Fibroblast of villous mesenchyme (primary cell): ENCODE measurements around the gene ANXA6. TPM values are rescaled to one million over a fixed set of nuclear protein-coding genes. Genes with fewer than 3 reads are reported as not detected.

Experiments used
- DNase-seq: peaks from one replicate; pipeline ENCODE4 v3.0.0-alpha.2; 2010; ENCODE audit warnings: low read depth
- H3K4me3 ChIP-seq: 2 replicates; pipeline ENCODE4 v1.5.1; 2011; ENCODE audit warnings: low read depth, mild to moderate bottlenecking, low read length
- total RNA-seq: library from RNA; depleted of rRNA; stranded (reverse); fragments of >200 nt; gene quantifications from 2 replicates; pipeline ENCODE4 v1.2.3, GENCODE V29; 2012
- TF ChIP-seq, protein P1 (sequence below): IDR thresholded peaks from 2 replicates; pipeline ENCODE4 v1.5.1; 2012; ENCODE audit warnings: low read depth, mild to moderate bottlenecking, low read length; ENCODE audit not compliant: insufficient read depth

The ANXA6 gene
- total RNA-seq: 501 and 537 TPM in 2 replicates

DNA sequence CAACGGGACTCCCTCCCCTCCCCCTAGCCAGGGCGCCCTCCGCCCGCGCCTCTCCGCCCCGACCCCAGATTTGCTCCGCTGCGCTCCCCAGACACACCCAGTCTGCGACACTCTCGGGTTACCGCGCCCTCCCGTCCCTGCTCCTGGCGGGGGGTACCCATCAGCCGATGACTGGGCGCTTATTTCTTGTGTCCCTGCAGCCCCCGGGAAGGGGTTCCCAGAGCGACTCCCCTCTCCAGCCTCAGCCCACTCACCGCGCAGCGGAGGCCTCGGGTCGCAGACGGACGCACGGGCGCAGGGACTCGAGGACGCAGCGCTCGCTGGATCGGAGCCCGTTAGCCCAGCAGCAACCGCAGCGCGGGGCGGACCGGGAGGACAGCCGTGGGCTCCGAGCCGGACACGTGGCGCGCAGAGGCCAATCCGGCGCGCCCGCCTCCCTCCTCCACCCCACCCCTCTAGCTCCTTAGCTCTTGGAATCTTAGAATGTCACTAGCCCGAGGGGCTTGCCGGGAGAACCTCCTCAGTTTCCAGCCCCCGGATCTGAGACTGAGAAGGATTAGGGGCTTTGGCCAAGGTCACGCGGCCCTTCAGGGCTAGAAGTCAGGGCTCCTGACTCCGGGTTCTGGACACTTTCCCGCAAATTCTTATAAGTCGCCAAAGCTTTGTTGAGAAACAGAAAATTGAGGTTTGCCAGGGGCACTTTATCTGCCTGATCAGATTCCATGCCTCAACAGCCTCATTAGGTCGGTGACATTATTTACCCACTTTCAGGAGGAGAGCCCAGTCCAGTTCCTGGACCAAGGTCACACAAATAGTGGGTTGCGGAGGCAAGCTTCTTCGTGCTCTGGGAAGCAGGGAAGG is at the start of gene ANXA6:
Gene ANXA6 (minus strand): TSS at position 354 of the 861 bp plus-strand sequence. CDS start 9,878 bp downstream, outside the sequence.
- peak; percentile 74 for DNase-seq
- TF ChIP-seq, protein P1, sequence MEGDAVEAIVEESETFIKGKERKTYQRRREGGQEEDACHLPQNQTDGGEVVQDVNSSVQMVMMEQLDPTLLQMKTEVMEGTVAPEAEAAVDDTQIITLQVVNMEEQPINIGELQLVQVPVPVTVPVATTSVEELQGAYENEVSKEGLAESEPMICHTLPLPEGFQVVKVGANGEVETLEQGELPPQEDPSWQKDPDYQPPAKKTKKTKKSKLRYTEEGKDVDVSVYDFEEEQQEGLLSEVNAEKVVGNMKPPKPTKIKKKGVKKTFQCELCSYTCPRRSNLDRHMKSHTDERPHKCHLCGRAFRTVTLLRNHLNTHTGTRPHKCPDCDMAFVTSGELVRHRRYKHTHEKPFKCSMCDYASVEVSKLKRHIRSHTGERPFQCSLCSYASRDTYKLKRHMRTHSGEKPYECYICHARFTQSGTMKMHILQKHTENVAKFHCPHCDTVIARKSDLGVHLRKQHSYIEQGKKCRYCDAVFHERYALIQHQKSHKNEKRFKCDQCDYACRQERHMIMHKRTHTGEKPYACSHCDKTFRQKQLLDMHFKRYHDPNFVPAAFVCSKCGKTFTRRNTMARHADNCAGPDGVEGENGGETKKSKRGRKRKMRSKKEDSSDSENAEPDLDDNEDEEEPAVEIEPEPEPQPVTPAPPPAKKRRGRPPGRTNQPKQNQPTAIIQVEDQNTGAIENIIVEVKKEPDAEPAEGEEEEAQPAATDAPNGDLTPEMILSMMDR: no peak
- H3K4me3 ChIP-seq: peak within 1 kb of the TSS; percentile 75

DNA sequence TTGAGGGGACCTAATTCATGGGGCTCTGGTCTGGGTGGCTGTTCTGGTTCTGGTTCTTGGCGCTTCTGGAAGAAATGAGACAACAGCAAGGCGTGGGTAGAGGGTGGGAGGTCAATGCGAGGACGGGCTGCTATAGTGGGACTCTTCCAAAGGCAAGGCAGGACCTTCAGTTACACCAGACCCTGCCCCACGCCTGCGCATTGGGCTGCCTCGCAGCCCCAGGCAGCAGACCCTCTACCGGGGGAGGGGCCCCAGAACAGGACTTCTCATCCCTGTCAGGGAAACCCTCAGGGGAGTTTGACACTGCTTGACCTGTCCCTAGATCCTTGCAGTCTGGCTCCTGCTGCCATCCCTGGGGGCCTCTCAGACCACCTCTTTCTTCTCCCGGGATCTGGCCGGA is 47.8 kb upstream of the ANXA6 start:
- TF ChIP-seq, protein P1: no peak
- H3K4me3 ChIP-seq: no peak overlapping the region
- no peak for DNase-seq

DNA sequence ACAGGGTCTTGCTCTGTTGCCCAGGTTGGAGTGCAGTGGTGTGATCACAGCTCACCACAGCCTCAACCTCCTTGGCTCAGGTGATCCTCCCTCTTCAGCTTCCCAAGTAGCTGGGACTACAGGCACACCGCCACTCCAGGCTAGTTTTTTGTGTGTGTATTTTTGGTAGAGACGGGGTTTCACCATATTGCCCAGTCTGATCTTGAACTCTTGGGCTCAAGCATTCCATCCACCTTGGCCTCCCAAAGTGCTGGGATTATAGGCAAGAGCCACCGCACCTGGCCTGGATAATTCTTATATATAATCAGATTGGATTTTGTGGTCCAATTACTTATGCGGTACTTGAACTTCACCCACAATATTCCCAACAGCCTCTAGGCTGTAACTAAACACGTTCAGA is 46.5 kb upstream of the ANXA6 start:
- TF ChIP-seq, protein P1: no peak
- no peak for DNase-seq

DNA sequence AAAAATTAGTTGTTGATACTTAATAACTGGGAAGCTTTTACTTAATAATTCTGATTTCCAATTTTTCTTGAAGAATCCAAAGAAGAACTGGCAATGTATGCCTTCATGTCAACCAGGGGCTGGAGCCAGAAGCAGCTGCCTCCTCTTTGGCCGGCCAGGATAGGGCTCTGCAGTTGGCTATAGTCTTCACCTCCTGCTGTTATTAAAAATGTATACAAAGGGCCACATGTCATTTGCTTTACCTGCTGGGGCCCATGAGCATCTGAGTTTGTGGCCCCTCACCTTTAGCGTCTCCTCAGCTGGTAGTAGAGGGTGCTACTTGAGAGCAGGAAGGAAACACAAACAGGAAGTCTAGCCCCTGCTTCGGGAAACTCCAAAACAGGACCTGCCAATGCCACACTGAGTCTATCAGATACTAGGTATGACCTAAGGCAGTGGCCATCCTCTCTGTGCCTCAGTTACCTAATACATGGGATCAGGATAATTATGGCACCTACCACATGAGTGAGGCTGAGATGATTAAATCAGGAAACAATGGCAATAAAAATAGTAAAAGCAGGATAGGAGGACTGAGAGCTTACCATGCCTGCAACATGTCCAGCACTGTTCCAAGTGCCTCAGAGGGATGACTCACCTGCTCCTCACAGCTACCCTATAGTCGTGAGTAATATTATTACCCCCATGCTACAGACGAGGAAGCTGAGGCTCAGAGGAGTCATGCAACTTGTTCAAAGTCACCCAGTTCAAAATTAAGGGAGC is 45.0 kb upstream of the ANXA6 start:
- no peak overlapping the region for H3K4me3 ChIP-seq
- DNase-seq: peak; percentile 66
- TF ChIP-seq, protein P1: no peak

More for the DNA sequence above, 46.5 kb upstream of the ANXA6 start:
- H3K4me3 ChIP-seq: no peak overlapping the region

DNA sequence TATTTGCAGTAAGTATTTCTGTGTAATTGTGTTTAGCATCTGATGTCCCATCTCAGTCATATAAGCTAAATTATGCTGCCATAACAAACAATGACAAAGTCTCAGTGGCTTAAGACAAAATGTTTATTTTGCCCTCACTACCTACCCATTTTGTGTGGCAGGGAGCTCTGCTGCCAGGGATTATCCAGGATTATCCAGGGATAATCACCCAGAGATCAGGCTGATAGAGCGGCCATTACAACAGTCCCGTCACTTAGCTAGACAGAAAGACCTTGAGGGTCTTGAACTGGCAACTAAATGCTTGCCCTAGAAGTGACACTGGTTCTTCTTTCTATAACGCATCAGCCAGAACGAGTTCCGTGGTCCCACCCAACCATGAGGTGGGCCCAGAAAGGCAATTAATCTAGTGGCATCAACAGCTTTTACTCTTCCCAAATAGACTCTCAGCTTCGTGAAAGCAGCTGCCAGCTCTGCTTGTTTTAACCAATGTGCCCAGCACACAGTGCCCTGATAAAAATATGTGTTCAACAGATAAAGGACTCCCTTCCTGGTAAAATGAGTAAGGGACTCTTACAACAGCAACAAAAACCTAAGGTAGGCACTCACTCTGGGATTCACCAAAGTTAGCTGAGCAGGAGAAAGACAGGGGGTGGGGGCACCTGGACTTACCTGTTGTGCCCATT is 43.5 kb upstream of the ANXA6 start:
- no peak overlapping the region for H3K4me3 ChIP-seq
- no peak for DNase-seq
- TF ChIP-seq, protein P1: no peak

DNA sequence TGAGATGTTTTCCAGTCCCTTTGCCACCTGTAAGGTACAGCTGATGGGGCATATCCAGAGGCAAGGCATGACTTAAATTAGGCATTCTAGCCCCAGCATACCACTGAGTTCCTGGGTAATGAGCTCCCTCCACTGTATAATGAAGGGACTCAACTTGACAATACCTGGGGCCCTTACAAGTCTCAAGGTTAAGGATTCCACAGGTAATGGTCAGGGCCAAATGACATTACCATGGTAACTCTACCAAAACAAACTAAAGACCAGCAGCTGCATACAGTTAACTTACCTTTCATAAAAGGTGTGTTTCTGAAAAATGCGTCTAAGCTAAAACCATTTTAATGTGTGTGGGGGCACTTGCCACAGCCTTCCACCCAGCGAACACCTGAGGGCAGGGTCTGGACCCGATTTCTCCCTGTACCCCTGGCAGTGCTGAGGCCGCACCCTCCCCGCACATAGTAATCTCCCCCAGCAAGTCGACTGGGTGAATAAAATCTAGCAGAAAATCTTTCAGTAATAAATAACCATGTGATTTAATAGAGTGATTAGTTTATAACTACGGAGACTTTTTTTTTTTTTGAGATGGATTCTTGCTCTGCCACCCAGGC is 42.1 kb upstream of the ANXA6 start:
- TF ChIP-seq, protein P1: no peak
- no peak for DNase-seq
- H3K4me3 ChIP-seq: no peak overlapping the region
